GM20000 (cell line): ENCODE results near the gene NLGN1.

Source experiments
- DNase-seq: peaks from one replicate; pipeline ENCODE4 v3.0.0; 2012; ENCODE audit warnings: low spot score
- TF ChIP-seq, protein P1 (sequence below): IDR thresholded peaks from 2 replicates; pipeline ENCODE4 v1.5.1; 2012; ENCODE audit warnings: mild to moderate bottlenecking, control low read depth; ENCODE audit errors: extremely low read depth, missing control alignments

Gene NLGN1

DNA sequence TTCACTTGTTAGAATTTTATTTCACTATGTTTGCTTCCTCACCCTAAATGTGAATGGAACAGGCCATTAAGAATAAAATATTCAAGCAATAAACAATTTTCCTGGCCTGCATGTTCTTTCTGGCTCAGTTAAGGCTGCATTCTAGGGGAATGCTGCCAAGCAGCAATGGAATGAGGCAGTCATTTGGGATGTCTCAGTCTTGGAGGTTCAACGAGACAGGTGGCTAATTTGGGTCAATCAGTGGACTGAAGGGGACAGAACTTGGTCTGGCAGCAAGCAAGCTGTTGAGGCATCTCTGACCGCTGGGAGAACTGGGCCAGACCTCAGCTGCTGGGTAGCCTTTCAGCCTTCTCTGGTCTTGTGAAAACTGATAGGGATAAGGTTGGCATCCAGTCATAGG, 241.6 kb downstream of the NLGN1 start:
- DNase-seq: no peak

GRCh38 chr3:173641696-173642095, 244.2 kb downstream of the NLGN1 start:
- TF ChIP-seq, protein P1, sequence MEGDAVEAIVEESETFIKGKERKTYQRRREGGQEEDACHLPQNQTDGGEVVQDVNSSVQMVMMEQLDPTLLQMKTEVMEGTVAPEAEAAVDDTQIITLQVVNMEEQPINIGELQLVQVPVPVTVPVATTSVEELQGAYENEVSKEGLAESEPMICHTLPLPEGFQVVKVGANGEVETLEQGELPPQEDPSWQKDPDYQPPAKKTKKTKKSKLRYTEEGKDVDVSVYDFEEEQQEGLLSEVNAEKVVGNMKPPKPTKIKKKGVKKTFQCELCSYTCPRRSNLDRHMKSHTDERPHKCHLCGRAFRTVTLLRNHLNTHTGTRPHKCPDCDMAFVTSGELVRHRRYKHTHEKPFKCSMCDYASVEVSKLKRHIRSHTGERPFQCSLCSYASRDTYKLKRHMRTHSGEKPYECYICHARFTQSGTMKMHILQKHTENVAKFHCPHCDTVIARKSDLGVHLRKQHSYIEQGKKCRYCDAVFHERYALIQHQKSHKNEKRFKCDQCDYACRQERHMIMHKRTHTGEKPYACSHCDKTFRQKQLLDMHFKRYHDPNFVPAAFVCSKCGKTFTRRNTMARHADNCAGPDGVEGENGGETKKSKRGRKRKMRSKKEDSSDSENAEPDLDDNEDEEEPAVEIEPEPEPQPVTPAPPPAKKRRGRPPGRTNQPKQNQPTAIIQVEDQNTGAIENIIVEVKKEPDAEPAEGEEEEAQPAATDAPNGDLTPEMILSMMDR: no peak
- no peak for DNase-seq

More for the DNA sequence above, 241.6 kb downstream of the NLGN1 start:
- TF ChIP-seq, protein P1: no peak

- TF ChIP-seq, protein P1: no peak
- no peak for DNase-seq
These were observed 246.8 kb downstream of the NLGN1 start for GRCh38 chr3:173644086-173645082.

- TF ChIP-seq, protein P1: no peak
- no peak for DNase-seq
These were observed 253.1 kb downstream of the NLGN1 start for GRCh38 chr3:173650596-173650995.

GRCh38 chr3:173652093-173652492, 254.5 kb downstream of the NLGN1 start:
- TF ChIP-seq, protein P1: no peak
- no peak for DNase-seq

DNA sequence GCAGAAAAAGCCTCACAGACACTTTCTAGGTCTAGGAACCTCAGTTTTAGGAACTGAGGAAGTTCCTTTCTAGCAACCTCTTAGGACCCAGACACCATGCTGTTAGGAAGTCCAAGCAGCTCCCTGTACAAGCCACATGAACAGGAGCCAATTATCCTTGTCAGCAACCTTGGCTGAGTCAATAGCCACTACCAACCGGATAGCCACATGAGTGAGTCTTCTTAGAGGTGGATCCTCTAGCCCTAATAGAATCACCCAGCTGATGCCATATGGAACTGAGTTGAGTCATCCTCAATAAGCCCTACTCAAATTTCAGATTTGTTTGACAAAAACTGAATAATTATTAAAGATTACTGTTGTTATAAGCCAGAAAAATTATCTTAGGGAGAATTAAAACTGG, 256.2 kb downstream of the NLGN1 start:
- DNase-seq: no peak
- TF ChIP-seq, protein P1: no peak

GRCh38 chr3:173659972-173660371, 262.4 kb downstream of the NLGN1 start:
- no peak for DNase-seq
- TF ChIP-seq, protein P1: no peak
